GM12891 (cell line): ENCODE data around the gene VMAC.

Experiments used
- POLR2AphosphoS5 ChIP-seq: IDR thresholded peaks from 2 replicates; pipeline ENCODE4 v1.6.1; 2011; ENCODE audit warnings: low read depth, low read length, control low read depth
- TAF1 ChIP-seq: IDR thresholded peaks from 2 replicates; pipeline ENCODE4 v1.6.1; 2011; ENCODE audit warnings: low read depth, low read length, control low read depth

DNA sequence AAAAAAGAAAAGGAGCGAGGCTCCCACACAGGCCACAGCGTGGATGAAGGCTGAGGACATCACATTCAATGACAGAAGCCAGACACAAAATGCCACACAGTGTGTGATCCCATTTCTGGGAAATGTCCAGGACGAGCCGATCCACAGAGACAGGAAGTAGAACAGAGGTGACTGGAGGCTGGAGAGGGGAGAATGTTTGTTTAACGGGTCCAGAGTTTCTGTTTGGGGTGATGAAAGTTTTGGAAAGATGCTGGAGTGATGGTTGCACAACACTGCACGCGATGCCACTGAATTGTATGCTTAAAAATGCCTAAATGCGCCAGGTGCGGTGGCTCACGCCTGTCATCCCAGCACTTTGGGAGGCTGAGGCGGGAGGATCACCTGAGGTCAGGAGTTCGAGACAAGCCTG, 33.7 kb upstream of the VMAC start:
- TF ChIP-seq POLR2AphosphoS5 (no peak), TAF1 (no peak)
